Psoas muscle (tissue), 8 donors: ENCODE measurements around the gene CASTOR1. TPM values are rescaled to one million over a fixed set of nuclear protein-coding genes. Genes with fewer than 3 reads are reported as not detected.
A peak's percentile ranks its signal among the peaks of the same experiment; 100 is the strongest.

ENCODE experiments used
- ATAC-seq, 4 donors: fragments of 200-7000 bp; cut with Tn5 transposase; one replicate each; pipeline ENCODE4 v1.9.1; 2020; ENCODE audit warnings: moderate library complexity in 3 of 4, mild to moderate bottlenecking in 2 of 4
- DNase-seq, 2 donors: peaks; one replicate each; pipeline ENCODE4 v3.0.0-alpha.2; 2020
- H3K27ac ChIP-seq: fragments of 200-600 bp; one replicate; pipeline ENCODE4 v1.8.0; 2022
- H3K27me3 ChIP-seq, 3 donors: fragments of 200-600 bp in 1 of 3; one replicate each; pipeline versions ENCODE4 v1.6.1 to v1.8.0; 2013 to 2022; ENCODE audit warnings: low read length in 2 of 3, mild to moderate bottlenecking in 2 of 3, moderate library complexity in 1 of 3; ENCODE audit not compliant: insufficient read depth in 3 of 3
- H3K36me3 ChIP-seq, 2 donors: fragments of 200-600 bp in 1 of 2; one replicate each; pipeline versions ENCODE4 v1.6.1 to v1.8.0; 2013 to 2022; ENCODE audit warnings: low read depth in 1 of 2, mild to moderate bottlenecking in 1 of 2, moderate library complexity in 1 of 2; ENCODE audit not compliant: insufficient read depth in 1 of 2
- H3K4me1 ChIP-seq: fragments of 200-600 bp; one replicate; pipeline ENCODE4 v1.8.0; 2022
- H3K4me3 ChIP-seq: fragments of 200-600 bp; one replicate; pipeline ENCODE4 v1.8.0; 2022; ENCODE audit warnings: mild to moderate bottlenecking
- H3K9me3 ChIP-seq: fragments of 200-600 bp; one replicate; pipeline ENCODE4 v1.8.0; 2022
- WGBS, 3 donors: extraction: QIAGEN DNeasy Blood & Tissue Kit; methylation state at CpG; one replicate each; pipeline versions ENCODE4 v1.1.6 to v1.1.7; 2013; 5-methylcytosine and 5-hydroxymethylcytosine counted together
- intact Hi-C, 2 donors: fragments of 100-400 bp; cut with DNase I; formaldehyde crosslinking; loops; one replicate each; pipeline versions ENCODE4 v1.11.0 to v1.14.2; 2022
- polyA plus RNA-seq, 3 donors: library from polyadenylated mRNA; stranded (reverse); fragments of 200-250 nt; gene quantifications; one replicate each; pipeline ENCODE4 v1.2.3, GENCODE V29; 2013
- total RNA-seq, 4 donors: library from RNA; stranded (reverse); fragmentation: NEBNext Ultra II Directional in 2 of 4; extraction: Animal tissue kit (Norgen Biotek cat#: 25700) in 2 of 4; gene quantifications; one replicate each; pipeline versions ENCODE4 v1.2.1 to v1.2.4, GENCODE V29; 2021 to 2023
- TF ChIP-seq, protein P1 (sequence below): fragments of 200-600 bp; IDR thresholded peaks from one replicate; pipeline ENCODE4 v1.8.0; 2022; ENCODE audit warnings: antibody characterized with exemption
- donor health status: healthy with polysubstance abuse.
- donor health status: DM: no; HTN: no; CAD: no; lungs with moderate emphysema.
- donor health status: Bipolar disorder and iron deficiency.
- donor health status: healthy.
- donor health status: DM: yes; HTN: yes; CAD: no.
- donor health status: DM: no; HTN: no; CAD: no.
- donor health status: DM: no; HTN: no; CAD: no.
- donor health status: DM: yes; HTN: yes; CAD: no.

Gene CASTOR1
- total and polyA plus RNA-seq, 7 donors: 0.44 to 5.1 (median 2.9) TPM

DNA sequence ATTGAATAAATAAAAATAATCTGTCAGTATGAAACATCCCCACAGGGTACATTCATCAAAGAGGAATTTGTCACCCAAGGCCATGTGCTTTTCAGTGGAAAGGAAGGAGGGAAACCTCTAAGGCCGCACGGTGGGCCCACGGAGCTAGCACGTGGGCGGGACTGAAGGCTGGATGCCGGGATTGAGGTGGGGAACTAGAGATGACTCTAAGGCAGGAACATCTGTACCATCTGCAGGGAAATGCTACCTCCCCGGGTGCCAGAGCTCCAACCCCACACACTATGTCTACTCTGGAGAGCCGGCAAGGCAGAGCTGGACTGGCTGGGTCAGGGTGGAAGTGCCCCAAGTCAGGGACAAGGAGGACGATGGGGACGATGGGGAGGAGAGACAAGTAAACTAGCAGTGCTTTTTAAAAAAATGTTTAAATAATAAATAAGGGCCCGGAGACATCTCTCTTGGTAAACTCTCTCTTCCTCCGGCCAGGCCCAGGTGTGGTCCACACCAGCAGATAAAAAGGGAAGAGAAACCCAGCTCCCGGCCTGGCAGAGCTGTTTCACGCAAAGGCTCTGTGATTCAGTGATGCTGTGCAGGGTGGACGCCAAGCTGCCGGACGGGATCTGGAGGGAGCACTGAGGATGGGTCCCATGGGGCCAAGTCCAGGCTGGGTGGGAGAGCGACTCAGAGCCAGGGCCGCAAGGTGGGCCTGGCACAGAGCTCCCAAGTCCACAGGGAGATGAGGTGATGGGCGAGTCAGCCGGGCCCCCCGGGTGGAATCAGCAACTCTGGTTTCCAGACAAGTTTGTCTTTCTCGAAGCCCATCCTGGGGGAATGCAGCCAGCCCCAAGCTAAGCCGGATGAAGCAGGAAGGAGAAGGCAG lies 48.5 kb downstream of the CASTOR1 start:
- Histone ChIP-seq H3K9me3 (no peaks in the 10 kb centered on the region), H3K27me3 (peaks cover 0 to 18% (median 9%) of the 10 kb centered on the region in 3 donors), H3K36me3 (no peaks in the 10 kb centered on the region), H3K4me1 (peaks cover under 1% of the 10 kb centered on the region), H3K27ac (no peak overlapping the region), H3K4me3 (no peak overlapping the region)
- TF ChIP-seq, protein P1, sequence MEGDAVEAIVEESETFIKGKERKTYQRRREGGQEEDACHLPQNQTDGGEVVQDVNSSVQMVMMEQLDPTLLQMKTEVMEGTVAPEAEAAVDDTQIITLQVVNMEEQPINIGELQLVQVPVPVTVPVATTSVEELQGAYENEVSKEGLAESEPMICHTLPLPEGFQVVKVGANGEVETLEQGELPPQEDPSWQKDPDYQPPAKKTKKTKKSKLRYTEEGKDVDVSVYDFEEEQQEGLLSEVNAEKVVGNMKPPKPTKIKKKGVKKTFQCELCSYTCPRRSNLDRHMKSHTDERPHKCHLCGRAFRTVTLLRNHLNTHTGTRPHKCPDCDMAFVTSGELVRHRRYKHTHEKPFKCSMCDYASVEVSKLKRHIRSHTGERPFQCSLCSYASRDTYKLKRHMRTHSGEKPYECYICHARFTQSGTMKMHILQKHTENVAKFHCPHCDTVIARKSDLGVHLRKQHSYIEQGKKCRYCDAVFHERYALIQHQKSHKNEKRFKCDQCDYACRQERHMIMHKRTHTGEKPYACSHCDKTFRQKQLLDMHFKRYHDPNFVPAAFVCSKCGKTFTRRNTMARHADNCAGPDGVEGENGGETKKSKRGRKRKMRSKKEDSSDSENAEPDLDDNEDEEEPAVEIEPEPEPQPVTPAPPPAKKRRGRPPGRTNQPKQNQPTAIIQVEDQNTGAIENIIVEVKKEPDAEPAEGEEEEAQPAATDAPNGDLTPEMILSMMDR: no peak
- ATAC-seq (no peak), DNase-seq (no peak)
- intact Hi-C loops: no loop called here
- 77 to 79% (median 78%) methylated on average over 23 to 24 of the region's 24 CpGs for WGBS, 3 donors

DNA sequence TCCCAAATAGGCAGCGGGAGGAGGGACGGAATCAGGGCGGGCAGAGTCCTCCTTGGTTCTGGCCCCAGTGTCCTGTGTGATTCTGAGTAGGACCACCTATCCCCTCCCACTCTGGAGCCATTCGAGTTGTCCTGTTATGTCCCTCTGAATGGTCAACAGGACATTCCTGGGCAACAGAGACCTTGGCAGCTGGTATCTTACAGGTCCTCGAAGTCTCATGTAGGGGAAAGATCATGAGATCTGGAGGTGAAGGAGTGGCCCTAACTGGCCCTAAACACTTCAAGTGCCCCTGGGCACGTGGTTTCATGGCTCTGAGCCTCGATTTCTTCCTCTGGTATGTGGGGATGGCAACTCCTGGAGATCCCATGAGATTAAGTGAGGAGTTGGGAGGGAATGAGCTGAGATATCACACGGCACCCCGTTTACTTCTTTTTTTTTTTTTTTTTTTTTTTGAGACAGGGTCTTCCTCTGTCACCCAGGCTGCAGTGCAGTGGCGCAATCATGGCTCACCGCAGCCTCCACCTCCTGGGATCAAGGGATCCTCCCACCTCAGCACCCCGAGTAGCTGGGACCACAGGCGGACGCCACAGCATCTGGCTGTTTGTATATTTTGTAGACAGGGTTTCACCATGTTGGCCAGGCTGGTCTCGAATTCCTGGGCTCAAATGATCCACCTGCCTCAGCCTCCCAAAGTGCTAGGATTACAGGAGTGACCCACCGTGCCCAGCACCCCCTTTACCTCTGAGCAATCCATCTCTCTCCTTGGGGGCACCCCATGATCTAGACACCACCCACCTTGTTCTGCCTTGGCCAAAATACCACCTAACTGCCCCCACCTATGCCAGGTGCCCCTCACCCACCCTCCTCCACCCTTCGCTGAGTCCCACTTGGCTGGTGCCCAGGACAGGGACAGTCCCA lies 49.6 kb downstream of the CASTOR1 start:
- no peaks in the 10 kb centered on the region for H3K36me3 ChIP-seq
- 85 to 87% (median 87%) methylated on average over 17 of the region's 17 CpGs for WGBS, 3 donors
- no peak overlapping the region for H3K4me3 ChIP-seq
- no peak for DNase-seq
- no peaks in the 10 kb centered on the region for H3K9me3 ChIP-seq
- no peak overlapping the region for H3K27ac ChIP-seq
- ATAC-seq: no peak
- intact Hi-C loops: no loop called here
- no peaks in the 10 kb centered on the region for H3K4me1 ChIP-seq
- TF ChIP-seq, protein P1: no peak
- peaks cover 0 to 7% (median 4%) of the 10 kb centered on the region in 3 donors for H3K27me3 ChIP-seq

DNA sequence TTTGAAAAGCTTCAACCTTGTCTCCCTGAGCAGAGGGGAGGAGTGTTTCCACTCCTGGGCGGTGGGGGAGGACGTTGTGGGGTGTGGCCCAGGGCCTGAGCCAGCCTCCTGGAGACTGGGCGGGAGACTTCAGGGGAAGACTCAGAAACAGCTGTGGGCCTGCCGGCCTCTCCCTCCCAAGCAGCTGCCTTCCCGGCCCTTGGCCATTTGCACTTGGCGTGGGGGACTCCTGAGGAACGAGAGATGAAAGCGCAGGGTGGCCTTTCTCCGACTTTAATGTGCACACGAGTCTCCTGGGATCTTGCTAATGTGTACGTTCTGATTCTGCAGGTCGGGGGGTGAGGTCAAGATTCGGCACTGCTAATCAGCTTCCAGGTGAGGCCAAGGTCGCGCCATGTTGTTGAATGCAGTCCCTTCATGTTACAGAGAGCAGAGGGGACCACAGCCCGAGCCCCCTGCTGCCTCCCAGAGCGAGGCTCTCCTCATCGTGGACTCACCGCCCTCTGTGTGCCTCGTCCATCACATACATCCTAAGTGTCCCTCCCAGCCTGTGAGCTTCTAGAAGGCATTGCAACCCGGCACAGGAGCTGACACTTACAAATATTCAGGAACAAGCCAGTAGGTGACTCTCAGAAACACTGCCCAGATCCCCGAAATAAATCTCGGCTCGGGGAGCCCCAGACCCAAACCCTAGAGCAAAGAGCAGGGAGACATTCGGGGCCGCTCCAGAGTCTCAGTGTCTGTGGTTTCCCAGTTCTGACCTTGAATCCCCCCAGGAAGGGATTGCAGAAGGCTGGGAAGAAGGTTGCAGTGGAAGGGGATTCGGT lies 50.4 kb downstream of the CASTOR1 start:
- no peak for ATAC-seq
- TF ChIP-seq, protein P1: no peak
- no peak overlapping the region for H3K27ac ChIP-seq

DNA sequence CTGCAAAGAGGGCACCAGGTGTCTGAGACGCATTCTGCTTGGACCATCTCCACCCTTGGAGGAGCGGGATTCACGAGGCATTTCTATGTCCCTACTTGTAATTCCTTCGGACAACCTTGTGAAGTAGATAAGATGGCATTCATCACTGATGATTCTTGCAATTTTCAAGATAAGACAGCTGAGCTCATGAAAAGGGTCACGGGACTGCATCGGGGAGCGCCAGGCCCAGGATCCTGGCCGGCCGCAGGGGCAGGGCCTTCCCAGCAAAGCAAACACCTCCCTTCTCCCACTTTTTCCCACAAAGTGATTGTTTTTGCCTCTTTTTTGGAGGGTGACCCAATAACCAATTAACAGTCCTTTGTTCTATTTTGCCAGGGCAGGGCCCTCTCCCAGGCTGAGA lies 51.2 kb downstream of the CASTOR1 start:
- intact Hi-C loops: no loop called here
- 93 to 94% (median 93%) methylated on average over 9 of the region's 9 CpGs for WGBS, 3 donors
- no peak overlapping the region for H3K27ac ChIP-seq

More for the DNA sequence above, 50.4 kb downstream of the CASTOR1 start:
- Histone ChIP-seq H3K36me3 (no peaks in the 10 kb centered on the region), H3K27me3 (peaks cover 0 to 4% (median under 1%) of the 10 kb centered on the region in 3 donors), H3K4me1 (no peaks in the 10 kb centered on the region), H3K4me3 (no peak overlapping the region), H3K9me3 (no peaks in the 10 kb centered on the region)
- intact Hi-C loops: no loop called here
- 55 to 61% (median 61%) methylated on average over 27 of the region's 27 CpGs for WGBS, 3 donors
- DNase-seq: peak in 1 of 2 donors; percentile 71

More for the DNA sequence above, 51.2 kb downstream of the CASTOR1 start:
- DNase-seq: no peak
- no peak for ATAC-seq
- H3K9me3 ChIP-seq: no peaks in the 10 kb centered on the region
- no peaks in the 10 kb centered on the region for H3K4me1 ChIP-seq
- no peak overlapping the region for H3K4me3 ChIP-seq
- TF ChIP-seq, protein P1: no peak
- H3K36me3 ChIP-seq: no peaks in the 10 kb centered on the region
- H3K27me3 ChIP-seq: peaks cover 0 to 8% (median 5%) of the 10 kb centered on the region in 3 donors
